22Rv1 (cell line): ENCODE data around the gene KIF18A.

ENCODE experiments used
- CTCF ChIP-seq: fragments of 450-650 bp; IDR thresholded peaks from 2 replicates; pipeline ENCODE4 v1.5.1; 2017; ENCODE audit warnings: mild to moderate bottlenecking
- ZFX ChIP-seq: fragments of 450-650 bp; IDR thresholded peaks from 2 replicates; pipeline ENCODE4 v1.6.1; 2017; ENCODE audit warnings: antibody characterized with exemption, borderline replicate concordance

- TF ChIP-seq CTCF (no peak), ZFX (no peak)
These were observed 25.2 kb upstream of the KIF18A start for GRCh38 chr11:28133146-28133545.
